IPS DF 19.7 (cell line): Measurements from ENCODE around the gene BRME1.
"Not testable (repeated sequence)": the region's sequence is repeated elsewhere in the genome, so short reads cannot be mapped to it uniquely, and the experiment has no call there.

Experiments
- DNase-seq: peaks from one replicate; pipeline ENCODE4 v3.0.0-alpha.2; 2013; ENCODE audit warnings: low read depth, low spot score

The BRME1 gene

GRCh38 chr19:13926715-13927114 is 20.8 kb upstream of the BRME1 start:
- no peak for DNase-seq

DNA sequence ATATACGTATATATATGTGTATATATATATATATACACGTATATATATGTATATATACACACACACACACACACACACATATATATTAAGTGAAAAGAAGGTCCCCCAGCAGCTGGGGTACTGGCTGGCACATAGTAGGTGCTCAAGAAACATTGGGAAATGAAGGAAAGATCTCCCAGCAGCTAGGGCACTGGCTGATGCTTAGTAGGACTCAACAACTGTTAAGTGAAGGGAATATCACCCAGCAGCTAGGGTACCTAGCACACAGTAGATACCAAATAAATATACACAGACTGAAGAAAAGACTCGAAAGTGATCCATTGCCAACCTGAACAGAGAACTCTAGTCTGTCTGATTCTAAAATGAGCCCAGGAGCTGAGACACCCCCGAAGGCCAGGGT is 20.1 kb upstream of the BRME1 start:
- no peak for DNase-seq

DNA sequence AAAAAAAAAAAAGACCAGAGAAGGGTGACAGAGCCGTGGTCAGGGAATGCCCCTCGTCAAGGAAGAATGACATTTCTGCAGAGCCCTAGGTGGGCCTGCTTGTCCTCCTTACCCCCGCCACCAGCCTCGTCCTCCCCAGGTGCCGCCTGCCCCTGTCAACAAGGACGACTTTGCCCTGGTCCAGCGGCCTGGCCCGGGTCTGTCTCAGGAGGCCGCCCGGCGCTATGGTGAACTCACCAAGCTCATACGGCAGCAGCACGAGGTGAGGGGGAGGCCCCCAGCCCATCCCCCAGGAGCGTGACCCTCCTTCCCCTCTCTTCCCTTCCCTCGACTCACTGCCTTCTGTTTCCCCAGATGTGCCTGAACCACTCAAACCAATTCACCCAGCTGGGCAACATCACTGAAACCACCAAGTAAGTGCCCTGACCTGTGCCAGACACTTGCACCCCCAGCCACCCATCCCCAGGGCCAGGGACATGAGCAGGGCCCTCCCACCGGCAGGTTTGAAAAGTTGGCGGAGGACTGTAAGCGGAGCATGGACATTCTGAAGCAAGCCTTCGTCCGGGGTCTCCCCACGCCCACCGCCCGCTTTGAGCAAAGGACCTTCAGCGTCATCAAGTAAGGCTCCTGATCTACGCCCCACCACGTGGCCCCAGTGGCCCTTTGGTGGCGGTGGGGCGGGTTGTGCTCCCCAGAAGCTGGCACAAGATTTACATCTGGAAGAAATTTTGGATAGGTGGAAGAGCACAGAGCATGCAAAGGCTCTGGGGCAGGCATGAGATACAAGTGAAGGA is 17.5 kb upstream of the BRME1 start:
- no peak for DNase-seq

GRCh38 chr19:13922118-13922517 is 16.2 kb upstream of the BRME1 start:
- DNase-seq, result not testable (repeated sequence)

DNA sequence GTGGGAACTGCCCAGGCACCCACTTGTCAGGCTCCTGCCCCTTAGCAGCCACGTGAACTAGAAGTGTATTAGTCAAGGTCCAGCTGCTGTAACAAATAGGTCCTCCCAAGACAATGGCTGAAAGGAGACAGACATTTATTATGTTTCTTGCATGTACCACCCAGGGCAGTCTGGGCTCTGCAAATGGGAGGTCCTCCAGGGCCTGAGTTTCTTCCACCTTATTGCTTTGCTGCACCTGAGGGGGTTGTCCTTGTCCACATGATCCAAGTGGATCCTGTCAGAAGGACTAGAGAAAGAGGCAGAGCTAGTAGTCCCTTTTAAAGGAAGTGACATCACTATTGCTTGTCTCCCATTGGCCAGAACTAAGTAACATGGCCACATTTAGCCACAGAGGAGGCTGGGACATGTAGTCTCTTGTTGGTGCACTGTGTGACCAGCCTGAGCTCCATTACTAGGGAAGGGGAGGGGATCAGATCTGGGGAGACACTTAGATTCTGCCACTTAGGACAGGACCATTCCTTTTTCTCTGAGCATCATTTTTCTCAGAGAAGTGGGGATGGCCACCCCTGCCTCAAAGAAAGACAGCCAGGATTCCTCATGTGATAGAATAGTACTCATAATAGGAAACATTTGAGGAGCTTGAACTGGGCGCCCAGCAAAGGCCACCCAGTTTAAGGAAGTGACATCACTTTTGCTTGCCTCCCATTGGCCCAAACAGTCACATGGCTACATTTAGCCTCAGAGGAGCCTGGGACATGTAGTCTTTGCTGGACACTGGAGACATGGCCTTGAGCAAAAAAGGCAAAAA is 15.2 kb upstream of the BRME1 start:
- DNase-seq, result peak; percentile 59

DNA sequence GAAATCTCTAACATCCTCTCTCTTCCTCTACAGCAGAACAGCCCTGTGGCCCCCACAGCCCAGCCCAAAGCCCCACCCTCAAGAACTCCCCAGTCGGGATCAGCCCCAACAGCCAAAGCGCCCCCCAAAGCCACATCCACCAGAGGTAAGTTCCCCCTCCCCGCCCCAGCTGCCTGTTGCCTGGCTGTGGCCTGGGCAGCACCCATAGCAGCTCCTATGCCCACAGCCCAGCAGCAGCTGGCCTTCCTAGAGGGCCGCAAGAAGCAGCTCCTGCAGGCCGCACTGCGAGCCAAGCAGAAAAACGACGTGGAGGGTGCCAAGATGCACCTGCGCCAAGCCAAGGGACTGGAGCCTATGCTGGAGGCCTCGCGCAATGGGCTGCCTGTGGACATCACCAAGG is 14.6 kb upstream of the BRME1 start:
- DNase-seq, result no peak

GRCh38 chr19:13918726-13919411 is 13.0 kb upstream of the BRME1 start:
- DNase-seq, result no peak

DNA sequence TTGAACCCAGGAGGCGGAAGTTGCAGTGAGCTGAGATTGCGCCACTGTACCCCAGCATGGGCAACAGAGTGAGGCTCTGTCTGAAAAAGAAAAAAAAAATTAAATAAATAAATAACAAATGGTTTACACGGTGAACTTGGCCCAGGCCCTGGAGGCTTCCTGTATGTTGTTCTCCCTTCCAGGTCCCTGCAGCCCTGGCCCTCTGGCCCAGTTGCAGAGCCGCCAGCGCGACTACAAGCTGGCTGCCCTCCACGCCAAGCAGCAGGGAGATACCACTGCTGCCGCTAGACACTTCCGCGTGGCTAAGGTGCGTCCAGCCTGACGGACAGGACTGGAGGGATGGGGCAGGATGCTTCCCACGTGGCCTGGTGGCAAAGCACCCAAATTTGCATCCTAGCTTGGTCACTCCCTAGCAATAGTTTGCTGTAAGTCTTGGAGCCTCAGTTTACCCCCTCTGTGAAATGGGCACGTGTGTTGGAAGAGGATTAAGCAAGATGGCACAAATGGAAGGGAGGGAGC is 12.0 kb upstream of the BRME1 start:
- DNase-seq, result no peak

GRCh38 chr19:13914777-13915176 is 8.9 kb upstream of the BRME1 start:
- DNase-seq, result no peak

DNA sequence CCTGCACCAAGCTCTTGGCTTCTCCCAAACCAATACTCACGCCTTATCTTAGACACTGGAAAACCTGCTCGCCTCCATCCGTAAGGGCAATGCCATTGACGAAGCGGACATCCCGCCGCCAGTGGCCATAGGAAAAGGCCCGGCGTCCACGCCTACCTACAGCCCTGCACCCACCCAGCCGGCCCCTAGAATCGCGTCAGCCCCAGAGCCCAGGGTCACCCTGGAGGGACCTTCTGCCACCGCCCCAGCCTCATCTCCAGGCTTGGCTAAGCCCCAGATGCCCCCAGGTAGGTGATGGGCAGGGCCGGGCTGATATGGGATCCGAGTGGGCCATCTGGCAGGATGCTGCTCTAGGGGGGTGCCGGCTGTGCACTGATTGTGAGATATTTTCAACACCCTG is 7.4 kb upstream of the BRME1 start:
- DNase-seq, result no peak

- no peak for DNase-seq
Measured at GRCh38 chr19:13909430-13909829, 3.5 kb upstream of the BRME1 start.

DNA sequence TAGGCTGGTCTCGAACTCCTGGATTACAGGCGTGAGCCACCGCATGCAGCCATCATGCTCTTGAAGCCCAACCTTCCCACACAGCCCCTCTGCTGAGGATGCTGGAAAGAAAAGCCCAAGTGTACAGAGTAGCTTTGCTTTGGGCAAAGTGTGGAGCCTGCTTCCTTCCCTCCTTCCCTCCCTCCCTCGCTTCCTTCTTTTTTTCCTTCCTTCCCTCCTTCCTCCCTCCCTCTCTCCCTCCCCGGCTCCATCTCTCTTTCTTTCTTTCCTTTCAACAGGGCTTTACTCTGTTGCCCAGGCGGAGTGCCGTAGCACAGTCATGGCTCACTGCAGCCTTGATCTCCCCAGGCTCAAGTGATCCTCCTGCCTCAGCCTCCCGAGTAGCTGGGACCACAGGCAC is 2.8 kb upstream of the BRME1 start:
- no peak for DNase-seq

- no peak for DNase-seq
Measured at GRCh38 chr19:13906910-13907309, 993 bp upstream of the BRME1 start.

- no peak for DNase-seq
Measured at GRCh38 chr19:13906521-13906904, 596 bp upstream of the BRME1 start.

- no peak for DNase-seq
Measured at GRCh38 chr19:13902993-13903555, 2.8 kb downstream of the BRME1 start.

- no peak for DNase-seq
Measured at GRCh38 chr19:13899912-13900584, 5.9 kb downstream of the BRME1 start.

DNA sequence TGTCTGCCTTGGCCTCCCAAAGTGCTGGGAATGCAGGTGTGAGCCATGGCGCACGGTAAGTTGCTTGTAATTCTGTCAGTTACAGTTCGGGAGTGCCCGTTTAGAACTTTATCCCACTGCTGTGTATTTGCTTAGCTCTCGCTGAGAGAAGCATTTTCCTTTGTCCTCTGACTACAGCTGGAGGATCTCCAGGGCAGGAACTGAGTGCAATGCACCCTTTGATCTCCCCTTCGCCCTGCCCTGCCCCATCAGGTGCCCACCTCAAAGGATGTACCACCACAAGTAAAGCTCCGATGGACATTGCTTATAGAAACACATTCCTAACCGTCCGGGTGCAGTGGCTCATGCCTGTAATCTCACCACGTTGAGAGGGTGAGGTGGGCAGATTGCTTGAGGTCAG is 6.5 kb downstream of the BRME1 start:
- DNase-seq, result no peak

GRCh38 chr19:13896227-13896626 is 9.7 kb downstream of the BRME1 start:
- DNase-seq, result no peak

GRCh38 chr19:13894552-13894951 is 11.4 kb downstream of the BRME1 start:
- no peak for DNase-seq

DNA sequence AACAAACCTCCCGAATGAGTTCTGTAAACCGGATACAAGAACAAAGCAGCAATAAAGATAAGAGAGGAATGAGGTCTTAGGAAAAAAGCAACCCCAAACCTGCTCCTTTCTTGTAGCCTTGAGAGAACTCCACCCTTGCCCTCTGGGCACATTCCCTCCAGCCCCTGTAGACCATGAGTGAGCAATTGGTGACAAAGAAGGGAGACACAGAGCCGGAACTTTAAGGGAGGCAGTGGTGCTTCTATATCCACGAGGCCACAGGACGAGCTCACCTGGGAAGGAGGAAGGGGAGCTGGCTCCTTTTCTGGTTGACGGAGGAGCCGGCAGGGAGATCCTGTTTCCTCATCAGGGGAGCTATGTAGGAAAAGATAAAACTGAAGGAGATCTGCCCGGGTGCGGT is 13.0 kb downstream of the BRME1 start:
- no peak for DNase-seq

DNA sequence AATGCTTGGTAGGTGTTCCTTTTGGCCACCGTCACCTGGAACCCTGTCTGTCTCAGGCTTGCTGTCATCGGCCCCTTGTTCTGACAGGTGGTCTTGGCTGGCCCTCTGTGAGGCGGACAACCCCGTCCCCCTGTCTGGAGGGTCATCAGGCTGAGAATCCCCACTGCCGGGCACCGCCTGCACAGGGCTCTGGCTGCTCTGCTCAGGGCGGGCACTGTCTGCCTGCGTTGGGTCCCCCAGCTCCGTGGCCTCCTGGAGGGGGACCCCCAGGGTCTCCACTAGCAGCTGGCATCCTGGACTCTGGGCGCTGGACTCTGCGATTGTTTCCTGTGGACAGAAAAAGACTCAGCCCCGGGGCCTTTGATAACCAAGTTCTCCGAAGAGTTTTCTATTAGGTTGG is 15.8 kb downstream of the BRME1 start:
- DNase-seq, result no peak
